OCI-LY7 (cell line): Measurements from ENCODE around the gene RAB30. TPM values are rescaled to one million over a fixed set of nuclear protein-coding genes. Genes with fewer than 3 reads are reported as not detected.

Source experiments
- BruUV-seq: library from RNA; stranded (reverse); fragments of 400-500 nt; replicated peaks from 2 replicates; lab custom pipeline; 2021; lab: Mats Ljungman, UMichigan
- CTCF ChIA-PET: fragments of 300-600 bp; sonication (Branson Sonifier 250); formaldehyde crosslinking; loops from one replicate; lab custom pipeline; 2022; ENCODE audit warnings: antibody characterized with exemption; ENCODE audit not compliant: unreplicated experiment; lab: Charles Lee
- POLR2A ChIA-PET: fragments of 300-600 bp; sonication (Branson Sonifier 250); formaldehyde crosslinking; loops from one replicate; lab custom pipeline; 2022; ENCODE audit warnings: antibody characterized with exemption; lab: Charles Lee
- DNase-seq: peaks from one replicate; pipeline ENCODE4 v3.0.0-alpha.2; 2015; ENCODE audit warnings: low spot score
- H2AFZ ChIP-seq: fragments of 200-600 bp; sonication (generic), shearing (Covaris generic); 2 replicates; pipeline ENCODE4 v1.6.1; 2014; ENCODE audit warnings: mild to moderate bottlenecking, antibody characterized with exemption, low read length, moderate library complexity
- H3K27ac ChIP-seq: fragments of 200-600 bp; sonication (generic); 2 replicates; pipeline ENCODE4 v1.5.1; 2014; ENCODE audit warnings: mixed run types, low read depth, mild to moderate bottlenecking, moderate library complexity, low read length, inconsistent platforms; ENCODE audit not compliant: poor library complexity, severe bottlenecking
- H3K36me3 ChIP-seq: fragments of 200-600 bp; sonication (generic); 2 replicates; pipeline ENCODE4 v1.6.1; 2014; ENCODE audit warnings: mild to moderate bottlenecking, antibody characterized with exemption, low read length, moderate library complexity, mixed read lengths; ENCODE audit not compliant: insufficient read depth
- H3K4me1 ChIP-seq: fragments of 200-600 bp; sonication (generic); 2 replicates; pipeline ENCODE4 v1.5.1; 2014; ENCODE audit warnings: mild to moderate bottlenecking, low read length; ENCODE audit not compliant: insufficient read depth, poor library complexity, severe bottlenecking
- H3K4me2 ChIP-seq: fragments of 200-600 bp; sonication (generic); 2 replicates; pipeline ENCODE4 v1.6.1; 2014; ENCODE audit warnings: mild to moderate bottlenecking, low read length
- H3K4me3 ChIP-seq: fragments of 200-600 bp; sonication (generic); 2 replicates; pipeline ENCODE4 v1.5.1; 2014; ENCODE audit warnings: mild to moderate bottlenecking, low read depth, low read length; ENCODE audit not compliant: poor library complexity, severe bottlenecking
- H3K79me2 ChIP-seq: fragments of 200-600 bp; sonication (generic); 2 replicates; pipeline ENCODE4 v1.6.1; 2016; ENCODE audit warnings: low read depth, mild to moderate bottlenecking, low read length, moderate library complexity, mixed read lengths; ENCODE audit not compliant: insufficient read depth
- H3K9me2 ChIP-seq: fragments of 200-600 bp; sonication (generic); 2 replicates; pipeline ENCODE4 v1.6.1; 2016; ENCODE audit warnings: mild to moderate bottlenecking, low read length, mixed read lengths; ENCODE audit not compliant: insufficient read depth
- H3K9me3 ChIP-seq: fragments of 200-600 bp; sonication (generic); 2 replicates; pipeline ENCODE4 v1.6.1; 2014; ENCODE audit warnings: mild to moderate bottlenecking, mixed run types, low read length, mixed read lengths
- H4K20me1 ChIP-seq: fragments of 200-600 bp; sonication (generic); 2 replicates; pipeline ENCODE4 v1.6.1; 2014; ENCODE audit warnings: mild to moderate bottlenecking, antibody characterized with exemption, low read length, moderate library complexity, mixed read lengths; ENCODE audit not compliant: insufficient read depth
- EZH2phosphoT487 ChIP-seq: fragments of 200-600 bp; sonication (generic); IDR thresholded peaks from 2 replicates; pipeline ENCODE4 v1.6.1; 2018; ENCODE audit warnings: low read depth, borderline replicate concordance, mild to moderate bottlenecking, mixed run types, antibody characterized with exemption, low read length, moderate library complexity, mixed read lengths
- intact Hi-C: fragments of 100-400 bp; cut with micrococcal nuclease; formaldehyde crosslinking; loops from one replicate; pipeline ENCODE4 v1.10.0; 2022; ENCODE audit not compliant: unreplicated experiment
- total RNA-seq, 2 experiments: library from RNA; depleted of rRNA in 1 of 2; stranded (reverse); fragments of >200 nt in 1 of 2; shearing (Covaris generic) in 1 of 2; gene quantifications; 2 replicates each; pipeline ENCODE4 v1.2.3, GENCODE V29; 2014 to 2022
- TF ChIP-seq, protein P1 (sequence below): fragments of 200-600 bp; sonication (generic); conservative IDR thresholded peaks from 2 replicates; pipeline ENCODE4 v1.5.1; 2014; ENCODE audit warnings: mild to moderate bottlenecking, antibody characterized with exemption, low read length, moderate library complexity, mixed read lengths

Gene RAB30
- total RNA-seq, 2 experiments from 2014 or later = 33.3 to 132 TPM

GRCh38 chr11:82995235-82995634 lies 76.5 kb downstream of the RAB30 start:
- TF ChIP-seq, protein P1, sequence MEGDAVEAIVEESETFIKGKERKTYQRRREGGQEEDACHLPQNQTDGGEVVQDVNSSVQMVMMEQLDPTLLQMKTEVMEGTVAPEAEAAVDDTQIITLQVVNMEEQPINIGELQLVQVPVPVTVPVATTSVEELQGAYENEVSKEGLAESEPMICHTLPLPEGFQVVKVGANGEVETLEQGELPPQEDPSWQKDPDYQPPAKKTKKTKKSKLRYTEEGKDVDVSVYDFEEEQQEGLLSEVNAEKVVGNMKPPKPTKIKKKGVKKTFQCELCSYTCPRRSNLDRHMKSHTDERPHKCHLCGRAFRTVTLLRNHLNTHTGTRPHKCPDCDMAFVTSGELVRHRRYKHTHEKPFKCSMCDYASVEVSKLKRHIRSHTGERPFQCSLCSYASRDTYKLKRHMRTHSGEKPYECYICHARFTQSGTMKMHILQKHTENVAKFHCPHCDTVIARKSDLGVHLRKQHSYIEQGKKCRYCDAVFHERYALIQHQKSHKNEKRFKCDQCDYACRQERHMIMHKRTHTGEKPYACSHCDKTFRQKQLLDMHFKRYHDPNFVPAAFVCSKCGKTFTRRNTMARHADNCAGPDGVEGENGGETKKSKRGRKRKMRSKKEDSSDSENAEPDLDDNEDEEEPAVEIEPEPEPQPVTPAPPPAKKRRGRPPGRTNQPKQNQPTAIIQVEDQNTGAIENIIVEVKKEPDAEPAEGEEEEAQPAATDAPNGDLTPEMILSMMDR = no peak
- no peak for TF ChIP-seq EZH2phosphoT487
- no peak for DNase-seq
- H3K36me3 ChIP-seq = peaks cover 85% of the 10 kb centered on the region
- ChIA-PET POLR2A (interaction anchor here (0.6 to 2.0 kb wide), 11 partner anchors 9 to 1102 kb away, joined by 3 to 9 read pairs (median 3); no protein-coding TSS in a partner anchor), CTCF (interaction anchor here (1.1 kb wide), 1 partner anchor 68 kb away, joined by 3 read pairs; no protein-coding TSS in a partner anchor)
- H3K79me2 ChIP-seq = peaks cover 25% of the 10 kb centered on the region; the same call in 1 of the 2 replicates
- BruUV-seq = no TSS peak
- no peak overlapping the region for H2AFZ ChIP-seq
- no peak overlapping the region for H3K4me2 ChIP-seq
- H3K4me3 ChIP-seq = no peak overlapping the region
- intact Hi-C loops = no loop called here
- H4K20me1 ChIP-seq = no peaks in the 10 kb centered on the region
- H3K9me2 ChIP-seq = no peaks in the 10 kb centered on the region
- H3K4me1 ChIP-seq = peaks cover 40% of the 10 kb centered on the region
- H3K9me3 ChIP-seq = no peaks in the 10 kb centered on the region
- no peak overlapping the region for H3K27ac ChIP-seq

GRCh38 chr11:82994604-82995230 lies 77.0 kb downstream of the RAB30 start:
- Histone ChIP-seq H3K36me3 (peaks cover 85% of the 10 kb centered on the region), H3K4me3 (no peak overlapping the region), H4K20me1 (no peaks in the 10 kb centered on the region), H3K9me3 (no peaks in the 10 kb centered on the region), H3K9me2 (no peaks in the 10 kb centered on the region), H2AFZ (no peak overlapping the region), H3K27ac (no peak overlapping the region), H3K79me2 (peaks cover 20% of the 10 kb centered on the region; the same call in 1 of the 2 replicates), H3K4me2 (no peak overlapping the region), H3K4me1 (peaks cover 40% of the 10 kb centered on the region)
- DNase-seq = no peak
- TF ChIP-seq EZH2phosphoT487 = no peak
- TF ChIP-seq, protein P1 = no peak
- BruUV-seq = no TSS peak
- intact Hi-C loops = no loop called here
- ChIA-PET CTCF (interaction anchor here (1.1 kb wide), 1 partner anchor 68 kb away, joined by 3 read pairs; no protein-coding TSS in a partner anchor), POLR2A (interaction anchor here (0.6 to 2.0 kb wide), 9 partner anchors 10 to 1103 kb away, joined by 3 to 9 read pairs (median 3); no protein-coding TSS in a partner anchor)

GRCh38 chr11:82992223-82992622 lies 79.5 kb downstream of the RAB30 start:
- TF ChIP-seq EZH2phosphoT487 = no peak
- TF ChIP-seq, protein P1 = no peak
- no peaks in the 10 kb centered on the region for H4K20me1 ChIP-seq
- no peak overlapping the region for H3K4me2 ChIP-seq
- no peak overlapping the region for H3K27ac ChIP-seq
- intact Hi-C loops = no loop called here
- ChIA-PET CTCF (no interaction called here), POLR2A (no interaction called here)
- no TSS peak for BruUV-seq
- H3K79me2 ChIP-seq = no peaks in the 10 kb centered on the region
- H3K4me1 ChIP-seq = peaks cover 29% of the 10 kb centered on the region
- H3K36me3 ChIP-seq = peaks cover 93% of the 10 kb centered on the region
- H2AFZ ChIP-seq = no peak overlapping the region
- no peak for DNase-seq
- H3K9me3 ChIP-seq = no peaks in the 10 kb centered on the region
- no peak overlapping the region for H3K4me3 ChIP-seq
- H3K9me2 ChIP-seq = no peaks in the 10 kb centered on the region
